HG02938 (cell line): ENCODE measurements around the gene KIF2C.

Experiments
- ATAC-seq: cut with Tn5 transposase; IDR thresholded peaks from one replicate; pipeline ENCODE4 v1.9.1; 2021; ENCODE audit warnings: mild to moderate bottlenecking, moderate library complexity; ENCODE audit not compliant: unreplicated experiment

The KIF2C gene

DNA sequence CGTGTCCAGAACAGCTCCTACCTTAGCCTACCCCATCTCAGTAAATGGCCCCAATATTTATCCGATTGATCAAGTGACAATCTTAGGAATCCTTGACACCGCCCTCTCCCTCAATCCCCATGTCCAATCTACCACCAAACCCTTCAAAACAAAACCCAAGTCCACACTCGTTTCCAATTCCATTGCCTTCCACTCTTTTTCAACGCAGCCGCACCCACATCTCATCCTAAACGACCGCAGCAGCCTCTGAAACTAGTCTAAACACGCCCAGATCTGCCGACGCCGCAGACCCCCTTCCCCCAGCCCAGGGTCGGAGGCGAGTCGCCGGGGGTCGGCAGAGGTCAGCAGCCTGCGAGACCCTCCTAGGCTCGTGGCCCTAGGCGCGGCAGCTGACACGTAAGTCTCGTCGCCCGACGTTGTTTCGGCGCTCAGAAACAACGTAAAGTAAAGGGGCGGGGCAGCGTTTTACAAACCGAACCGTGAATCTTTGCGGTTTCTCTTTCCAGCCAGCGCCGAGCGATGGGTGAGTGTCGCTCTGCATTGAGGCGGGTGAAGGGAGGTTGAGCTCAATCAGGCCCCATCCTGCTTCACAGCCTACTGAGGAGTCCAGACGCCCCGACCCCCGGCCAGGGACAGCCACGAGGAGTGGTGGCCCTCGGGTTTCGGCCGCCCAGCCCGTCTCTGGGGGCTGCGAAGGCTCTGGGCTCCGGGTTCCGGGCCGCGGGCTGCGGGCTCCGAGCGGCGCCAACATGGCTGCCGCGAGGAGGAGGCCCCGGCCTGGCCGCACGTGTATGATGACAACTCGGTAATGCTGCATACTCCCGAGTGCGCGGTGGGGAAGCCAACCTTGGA, 35.7 kb downstream of the KIF2C start, which contains the start of gene RPS8:
Gene RPS8, plus strand, starts transcription at position 463 of the 852 bp plus-strand sequence. Its CDS starts 57 bp downstream, at position 520.
- peak; percentile 75 for ATAC-seq

DNA sequence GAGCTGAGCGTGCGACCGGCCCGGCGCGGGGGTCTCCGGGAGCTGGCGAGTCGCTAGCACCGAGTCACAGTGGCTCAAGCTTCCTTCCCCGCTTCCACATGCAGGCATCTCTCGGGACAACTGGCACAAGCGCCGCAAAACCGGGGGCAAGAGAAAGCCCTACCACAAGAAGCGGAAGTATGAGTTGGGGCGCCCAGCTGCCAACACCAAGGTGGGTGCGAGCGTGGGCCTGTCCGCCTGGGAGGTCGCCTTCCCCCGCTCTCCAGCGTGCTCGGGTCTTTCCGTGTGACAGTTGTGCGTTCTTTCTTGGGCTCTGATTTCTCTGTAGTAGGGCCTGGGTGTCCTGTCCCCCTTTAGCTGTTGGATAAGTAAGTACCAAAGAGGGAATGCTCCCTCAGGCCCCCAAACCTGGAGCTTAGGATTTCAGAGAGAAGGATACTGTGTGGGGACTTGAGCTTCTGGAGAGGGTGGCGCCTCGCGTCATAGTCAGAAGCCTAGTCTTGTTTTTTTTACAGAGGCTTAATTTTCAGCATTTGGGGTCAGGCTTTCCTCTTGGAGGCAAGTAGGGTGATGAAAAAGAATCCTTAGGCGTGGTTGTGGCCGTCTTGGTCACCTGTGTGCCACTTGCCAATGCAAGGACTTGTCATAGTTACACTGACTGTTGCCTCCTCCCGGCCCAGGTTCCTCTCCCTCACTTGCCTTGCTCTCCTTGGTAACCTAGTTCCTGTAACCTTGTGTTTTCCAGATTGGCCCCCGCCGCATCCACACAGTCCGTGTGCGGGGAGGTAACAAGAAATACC, 36.5 kb downstream of the KIF2C start:
- ATAC-seq = peak; percentile 7

- no peak for ATAC-seq
Measured at GRCh38 chr1:44776730-44777068, 37.1 kb downstream of the KIF2C start.

GRCh38 chr1:44777547-44777946, 37.9 kb downstream of the KIF2C start:
- no peak for ATAC-seq

DNA sequence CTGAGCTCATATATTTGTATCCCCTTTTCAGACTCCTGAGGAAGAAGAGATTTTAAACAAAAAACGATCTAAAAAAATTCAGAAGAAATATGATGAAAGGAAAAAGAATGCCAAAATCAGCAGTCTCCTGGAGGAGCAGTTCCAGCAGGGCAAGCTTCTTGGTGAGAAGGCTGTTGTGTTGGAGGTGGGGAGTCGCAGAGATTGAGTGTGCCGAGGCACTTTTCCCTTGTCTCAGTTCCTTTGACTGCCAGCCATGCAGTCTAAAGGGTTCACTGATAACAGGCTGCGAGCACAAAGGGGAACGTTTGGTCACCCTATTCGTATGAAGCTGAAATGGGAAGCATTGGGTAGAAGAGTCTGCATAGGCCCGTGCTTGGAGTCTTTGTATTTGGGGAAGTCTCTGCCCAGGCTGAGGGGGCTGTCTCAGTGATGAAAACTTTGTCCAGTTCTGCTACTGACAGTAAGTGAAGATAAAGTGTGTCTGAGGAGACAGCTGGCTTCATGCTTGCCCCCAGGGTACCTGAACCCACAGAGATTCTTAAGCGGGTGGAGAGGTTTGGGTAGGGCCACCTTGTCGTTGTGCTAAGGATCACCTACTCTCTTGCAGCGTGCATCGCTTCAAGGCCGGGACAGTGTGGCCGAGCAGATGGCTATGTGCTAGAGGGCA, 38.5 kb downstream of the KIF2C start:
- ATAC-seq = no peak

DNA sequence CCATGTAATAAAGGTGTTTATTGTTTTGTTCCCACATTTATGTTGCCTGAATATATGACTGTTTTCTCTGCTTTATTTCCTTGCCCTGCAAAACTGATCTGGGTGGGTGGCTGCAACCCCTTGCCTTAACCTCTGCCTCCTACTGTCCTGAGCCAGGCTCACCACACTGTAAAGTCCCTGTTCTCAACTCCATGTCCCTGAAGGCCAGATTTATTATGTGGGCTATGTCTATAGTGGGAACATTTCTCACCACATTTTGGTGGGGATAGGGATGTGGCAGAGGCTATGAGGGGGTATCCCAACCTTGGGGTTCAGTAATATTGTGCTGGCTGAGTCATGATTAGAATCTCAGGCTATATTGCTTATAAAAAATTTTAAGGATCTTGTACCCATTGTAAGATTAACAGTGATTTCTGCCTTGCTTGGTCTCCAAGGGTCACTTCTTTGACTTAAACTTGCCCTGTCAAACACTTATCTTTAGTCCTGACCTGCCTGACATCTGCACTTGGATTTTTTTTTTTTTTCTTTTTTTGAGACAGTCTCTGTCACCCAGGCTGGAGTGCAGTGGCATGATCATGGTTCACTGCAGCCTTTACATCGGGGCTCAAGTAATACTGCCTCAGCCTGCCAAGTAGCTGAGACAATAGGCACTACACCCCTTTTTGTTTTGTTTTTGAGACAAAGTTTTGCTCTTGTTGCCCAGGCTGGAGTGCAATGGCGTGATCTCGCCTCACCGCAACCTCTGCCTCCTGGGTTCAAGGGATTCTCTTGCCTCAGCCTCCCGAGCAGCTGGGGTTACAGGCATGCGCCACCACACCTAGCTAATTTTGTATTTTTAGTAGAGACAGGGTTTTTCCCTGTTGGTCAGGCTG, 39.3 kb downstream of the KIF2C start:
- ATAC-seq = no peak

DNA sequence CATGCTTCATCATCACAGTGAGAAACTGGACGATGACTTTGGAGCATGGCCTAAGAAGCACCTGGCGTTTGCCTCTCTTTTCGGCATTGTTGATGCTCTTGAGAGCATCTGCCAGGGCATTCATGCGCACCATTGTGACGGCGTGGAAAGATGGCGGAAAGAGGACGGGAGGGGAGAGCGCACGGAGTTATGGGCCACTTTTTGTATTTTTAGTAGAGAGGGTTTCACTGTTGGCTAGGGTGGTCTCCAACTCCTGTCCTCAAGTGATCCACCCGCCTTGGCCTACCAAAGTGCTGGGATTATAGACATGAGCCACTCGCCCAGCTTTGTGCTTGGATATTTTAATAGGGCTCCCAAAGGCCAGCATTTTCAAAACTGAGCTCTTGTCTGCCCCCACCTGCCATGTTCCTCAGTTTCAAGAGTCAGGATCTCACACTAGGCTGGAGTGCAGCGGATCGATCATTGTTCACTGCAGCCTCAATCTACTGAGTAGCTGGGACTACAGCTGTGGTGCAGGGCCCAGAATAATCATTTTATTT, 41.0 kb downstream of the KIF2C start:
- ATAC-seq = no peak

DNA sequence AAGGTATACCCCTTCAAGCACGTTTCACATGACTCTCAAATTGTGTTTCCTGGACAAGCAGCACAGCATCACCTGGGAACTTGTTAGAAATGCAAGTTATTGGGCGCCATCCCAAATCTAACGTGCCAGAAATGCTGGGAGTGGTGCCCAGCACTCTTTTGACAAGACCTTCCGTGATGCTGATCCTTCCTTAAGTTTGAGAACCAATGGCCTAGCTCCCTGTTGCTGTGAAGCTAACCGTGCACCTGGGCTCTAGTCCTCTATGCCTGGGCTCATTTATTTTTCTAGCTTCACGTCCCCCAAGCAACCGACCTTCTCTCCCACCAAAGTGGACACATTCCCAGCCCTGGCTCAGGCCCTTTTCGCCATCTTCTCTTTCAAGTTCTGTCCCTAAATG, 44.1 kb downstream of the KIF2C start:
- ATAC-seq = no peak

DNA sequence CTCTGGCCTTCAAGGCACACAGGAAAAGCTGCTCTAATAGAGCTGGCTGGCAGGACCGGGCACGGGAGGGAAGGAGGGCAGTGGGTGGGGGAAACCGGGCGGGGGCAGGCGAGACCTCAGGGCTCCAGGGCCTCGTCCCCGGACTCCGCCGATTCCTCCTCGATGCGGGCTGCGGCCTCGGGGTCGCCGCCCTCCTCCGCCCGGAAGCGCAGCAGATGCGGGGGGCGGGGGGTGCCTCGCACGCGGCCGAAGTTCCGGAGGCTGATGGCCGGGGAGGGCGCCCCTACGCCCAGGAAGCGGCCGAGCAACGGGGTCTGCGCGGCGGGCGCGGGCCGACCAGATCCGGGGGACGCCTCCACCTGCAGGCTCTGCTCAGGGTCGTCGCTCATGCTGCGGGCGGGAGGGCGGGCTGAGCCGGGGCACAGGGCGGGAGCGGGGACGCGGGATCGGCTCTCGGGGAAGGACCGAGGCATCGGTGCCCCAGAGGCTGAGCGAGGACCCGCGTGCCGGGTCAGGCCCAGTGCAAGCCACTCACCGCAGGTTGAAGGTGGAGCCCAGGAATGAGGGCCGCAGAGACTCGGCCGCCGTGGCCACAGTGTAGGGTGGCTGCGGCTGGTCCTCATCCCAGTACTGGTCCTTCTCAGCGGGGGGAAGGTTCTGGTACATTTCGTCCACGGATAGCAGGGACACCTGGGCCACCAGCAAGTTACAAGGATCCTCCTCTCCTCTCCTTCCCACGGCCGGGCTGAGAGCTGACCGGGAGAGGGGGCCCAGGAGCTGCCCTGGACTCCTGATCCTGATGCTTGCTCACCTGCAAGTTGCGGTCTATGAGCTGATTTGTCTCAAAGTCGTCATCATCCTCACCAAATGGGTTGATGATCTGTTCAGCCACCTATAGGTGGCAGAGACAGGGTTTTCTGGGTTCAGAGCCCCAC, 44.7 kb downstream of the KIF2C start:
- ATAC-seq = no peak

- no peak for ATAC-seq
Measured at GRCh38 chr1:44785029-44785380, 45.4 kb downstream of the KIF2C start.

DNA sequence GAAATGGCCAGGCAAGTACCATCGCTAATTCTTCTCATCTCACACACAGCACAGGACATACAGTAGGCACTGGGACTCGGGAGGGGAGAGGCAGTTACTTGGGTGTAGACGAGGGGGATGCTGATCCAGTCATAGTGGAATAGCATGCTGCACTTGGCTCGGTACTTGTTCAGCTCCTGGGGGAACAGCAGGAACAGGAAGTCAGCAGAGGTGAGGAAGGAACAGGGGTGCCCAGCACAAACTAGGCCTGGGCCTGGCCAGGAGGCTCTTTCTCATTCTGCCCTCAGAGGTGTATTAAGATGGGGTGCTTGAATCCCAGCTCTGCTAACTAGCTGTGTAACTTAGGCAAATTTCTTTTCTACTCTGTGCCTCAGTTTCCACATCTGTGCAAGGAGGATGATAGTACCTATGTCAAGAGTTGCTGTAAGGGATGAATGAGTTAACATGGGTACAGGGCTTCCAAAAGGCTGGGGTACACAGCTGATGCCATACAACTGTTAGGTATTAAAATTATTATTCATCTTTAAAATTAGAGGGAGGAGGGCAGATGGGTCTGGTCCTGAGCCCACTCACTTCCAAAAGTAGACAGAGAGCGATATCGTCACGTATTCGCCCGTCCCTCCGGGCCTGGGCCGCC, 46.0 kb downstream of the KIF2C start:
- ATAC-seq = no peak

DNA sequence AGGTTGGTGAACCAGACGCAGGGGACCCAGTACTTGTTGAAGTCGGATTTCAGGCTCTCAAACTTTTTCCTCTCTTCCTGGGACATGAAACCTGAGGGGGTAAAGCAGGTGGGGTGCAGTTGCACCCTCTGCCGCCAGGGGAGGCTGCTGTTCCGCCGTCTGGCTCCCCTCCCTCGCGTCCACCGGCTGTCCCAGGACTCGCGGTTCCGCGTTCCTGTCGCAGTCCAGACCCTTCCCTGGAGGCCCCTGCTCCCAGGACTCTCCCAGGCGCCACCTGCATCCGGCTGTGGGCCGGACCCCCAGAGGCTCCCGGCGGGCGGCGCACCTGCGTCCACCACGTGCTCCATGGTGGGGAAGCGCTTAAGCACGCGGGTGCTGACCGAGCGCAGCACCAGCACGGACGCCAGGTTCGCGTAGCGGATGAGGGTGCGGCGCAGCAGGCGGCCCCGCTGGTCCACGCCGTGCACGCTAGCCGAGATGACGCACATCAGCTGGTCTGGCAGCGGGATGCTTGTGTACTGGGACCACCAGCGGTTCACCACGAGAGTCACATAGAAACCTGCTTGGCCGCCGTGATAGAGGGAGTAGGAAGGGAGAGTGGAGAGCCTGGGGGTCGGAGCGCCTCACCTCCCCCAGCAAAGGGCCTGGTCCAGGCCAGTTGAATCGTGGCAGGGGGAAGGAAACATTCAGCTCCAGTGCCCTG, 46.7 kb downstream of the KIF2C start:
- no peak for ATAC-seq

- ATAC-seq = no peak
Measured at GRCh38 chr1:44786841-44787426, 47.3 kb downstream of the KIF2C start.

DNA sequence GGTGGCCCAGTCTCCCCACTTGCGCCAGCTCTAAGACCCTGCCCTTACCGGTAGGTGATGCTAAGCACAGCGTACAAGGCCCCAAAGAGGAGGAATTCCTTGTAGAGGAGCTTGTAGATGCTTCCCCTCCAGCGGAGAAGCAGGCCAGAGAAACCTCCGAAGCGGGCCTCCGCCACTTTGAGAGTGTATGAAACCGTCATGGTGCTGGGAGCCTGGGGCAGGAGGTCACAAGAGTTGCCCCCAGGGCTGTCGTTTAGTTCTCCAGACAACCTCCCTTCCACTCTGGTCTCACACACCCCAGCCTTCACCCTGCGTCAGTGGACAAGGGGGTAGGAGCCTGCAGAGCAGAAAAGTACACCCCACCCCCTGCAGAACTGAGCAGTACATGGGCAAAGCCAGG, 47.9 kb downstream of the KIF2C start:
- ATAC-seq = no peak

DNA sequence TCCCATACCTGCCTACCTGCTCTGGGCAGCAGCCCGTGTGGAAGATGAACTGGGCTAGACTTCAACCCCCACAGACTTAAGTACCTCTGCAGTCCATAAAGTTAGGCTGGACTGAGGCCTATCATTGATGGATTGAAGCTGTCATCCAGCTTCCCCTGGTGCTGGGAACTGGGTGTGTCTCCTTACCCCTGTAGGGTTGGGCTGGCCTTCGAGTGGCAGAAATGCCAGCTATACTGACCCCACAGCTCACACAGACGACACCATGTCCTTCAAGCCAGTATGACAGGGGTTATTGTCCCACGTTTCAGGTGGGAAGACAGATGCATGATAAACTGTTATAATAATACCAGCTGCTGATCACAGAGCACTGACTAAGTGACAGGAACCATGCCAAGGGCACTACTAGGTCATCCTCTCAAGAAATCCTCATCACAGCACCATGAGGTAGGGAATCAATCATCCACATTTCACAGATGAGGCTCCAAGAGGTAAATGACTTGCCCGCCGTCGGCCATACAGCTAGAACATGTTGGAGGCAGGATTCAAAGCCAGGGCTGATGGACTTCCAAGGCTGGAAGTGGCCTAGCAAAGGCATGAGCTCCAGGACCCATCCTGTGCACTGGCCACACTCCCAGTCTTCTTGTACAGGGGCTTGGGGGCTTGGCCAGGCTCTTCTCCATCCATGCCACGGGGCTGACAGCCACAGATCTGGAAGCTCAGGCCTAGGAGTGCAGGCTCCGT, 48.7 kb downstream of the KIF2C start, which contains the start of gene BEST4:
Gene BEST4, minus strand, starts transcription at position 51 of the 741 bp plus-strand sequence. CDS start 465 bp downstream, outside the sequence.
- no peak for ATAC-seq

GRCh38 chr1:44790968-44791801, 51.5 kb downstream of the KIF2C start:
- ATAC-seq = no peak
